Activated CD8-positive, alpha-beta T cell treated with anti-CD3 and anti-CD28 coated beads, Interleukin-2, amount 10 ng/mL, durations not matched to agents 7 days and 5 days (primary cell): ENCODE results near the gene RNF123. TPM values are rescaled to one million over a fixed set of nuclear protein-coding genes. Genes with fewer than 3 reads are reported as not detected.
A peak's percentile ranks its signal among the peaks of the same experiment; 100 is the strongest.

ENCODE experiments used
- ATAC-seq: fragments of 150-1000 bp; cut with Tn5 transposase; one replicate; pipeline ENCODE4 v1.10.0; 2021; ENCODE audit warnings: moderate library complexity
- CTCF ChIA-PET: fragments of 350-600 bp; sonication (Branson Sonifier 250); formaldehyde crosslinking; loops from one replicate; lab custom pipeline; 2021; ENCODE audit warnings: antibody characterized with exemption; lab: Charles Lee
- POLR2A ChIA-PET: fragments of 350-600 bp; sonication (Branson Sonifier 250); formaldehyde crosslinking; loops from one replicate; lab custom pipeline; 2021; ENCODE audit warnings: antibody characterized with exemption; lab: Charles Lee
- DNase-seq: peaks from one replicate; pipeline ENCODE4 v3.0.0-alpha.2; 2020
- H3K27ac Mint-ChIP-seq: one replicate; pipeline ENCODE4 v1.8.0; 2021; ENCODE audit warnings: mild to moderate bottlenecking, mixed read lengths
- H3K27me3 Mint-ChIP-seq: one replicate; pipeline ENCODE4 v1.8.0; 2021; ENCODE audit warnings: low read depth, mixed read lengths
- H3K36me3 Mint-ChIP-seq: one replicate; pipeline ENCODE4 v1.8.0; 2021; ENCODE audit warnings: low read depth, mixed read lengths
- H3K4me1 Mint-ChIP-seq: one replicate; pipeline ENCODE4 v1.8.0; 2021; ENCODE audit warnings: low read depth, mixed read lengths
- H3K4me3 Mint-ChIP-seq: one replicate; pipeline ENCODE4 v1.8.0; 2021; ENCODE audit warnings: mild to moderate bottlenecking, mixed read lengths
- H3K9me3 Mint-ChIP-seq: one replicate; pipeline ENCODE4 v1.8.0; 2022; ENCODE audit warnings: mixed read lengths; ENCODE audit not compliant: insufficient read depth
- total RNA-seq, 2 experiments: library from RNA; stranded (reverse); gene quantifications; one replicate each; pipeline ENCODE4 v1.2.3, GENCODE V29; 2021

The RNF123 gene
- total RNA-seq, 2 experiments from 2014 or later, result 36.3 to 45.8 TPM

DNA sequence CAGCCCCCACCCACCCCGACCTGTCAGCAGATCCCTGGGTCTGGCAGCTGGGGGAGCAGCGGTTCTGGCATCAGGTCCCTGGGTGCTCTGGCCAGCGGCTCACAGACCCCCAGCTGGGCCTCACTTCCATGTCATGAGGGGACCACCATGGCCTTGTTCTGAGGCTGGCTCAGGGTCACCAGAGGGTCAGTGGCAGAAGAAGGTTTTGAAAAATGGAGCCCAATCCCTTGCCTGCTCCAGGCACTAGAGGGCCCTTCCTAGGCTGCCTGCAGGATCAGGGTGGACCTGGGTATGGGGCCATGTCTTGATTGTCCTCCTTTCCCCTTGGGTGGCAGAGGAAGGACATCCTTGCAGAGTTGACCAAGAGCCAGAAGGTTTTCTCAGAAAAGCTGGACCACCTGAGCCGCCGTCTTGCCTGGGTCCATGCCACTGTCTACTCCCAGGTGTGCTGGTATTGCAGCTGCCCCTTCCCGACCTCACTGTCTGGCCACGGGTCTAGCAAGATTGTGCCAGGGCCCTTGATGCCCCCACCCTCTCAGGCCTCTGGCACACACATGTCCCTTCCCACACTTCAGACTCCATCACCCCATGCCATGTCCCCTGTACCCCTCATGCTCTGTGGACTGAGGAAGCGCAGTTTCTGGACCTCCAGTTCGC is 17.2 kb downstream of the RNF123 start:
- ChIA-PET POLR2A (no interaction called here), CTCF (no interaction called here)
- Mint-ChIP-seq H3K27ac (no peak overlapping the region), H3K27me3 (no peaks in the 10 kb centered on the region), H3K36me3 (peaks cover 7% of the 10 kb centered on the region), H3K9me3 (no peaks in the 10 kb centered on the region), H3K4me3 (no peak overlapping the region), H3K4me1 (peaks cover 11% of the 10 kb centered on the region)
- ATAC-seq (no peak), DNase-seq (no peak)

DNA sequence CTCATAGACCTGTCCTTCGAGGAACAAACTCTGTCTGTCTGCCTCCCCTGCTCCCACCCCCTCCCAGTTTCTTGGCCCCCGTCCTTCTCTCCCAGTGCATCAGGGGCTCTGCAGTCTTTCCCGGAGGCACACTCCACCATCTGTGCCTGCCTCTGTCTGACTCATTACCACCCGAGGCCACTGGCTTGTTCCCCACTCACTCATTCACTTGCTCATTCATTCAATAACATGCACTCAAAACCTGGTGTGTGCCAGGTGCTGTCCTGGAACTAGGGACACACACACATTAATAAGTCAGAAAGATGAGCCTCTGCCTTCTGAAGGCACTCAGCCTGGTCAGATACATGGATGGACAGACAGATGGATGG is 17.7 kb downstream of the RNF123 start:
- CTCF ChIA-PET, result no interaction called here
- no peak for DNase-seq
- H3K4me3 Mint-ChIP-seq, result no peak overlapping the region

DNA sequence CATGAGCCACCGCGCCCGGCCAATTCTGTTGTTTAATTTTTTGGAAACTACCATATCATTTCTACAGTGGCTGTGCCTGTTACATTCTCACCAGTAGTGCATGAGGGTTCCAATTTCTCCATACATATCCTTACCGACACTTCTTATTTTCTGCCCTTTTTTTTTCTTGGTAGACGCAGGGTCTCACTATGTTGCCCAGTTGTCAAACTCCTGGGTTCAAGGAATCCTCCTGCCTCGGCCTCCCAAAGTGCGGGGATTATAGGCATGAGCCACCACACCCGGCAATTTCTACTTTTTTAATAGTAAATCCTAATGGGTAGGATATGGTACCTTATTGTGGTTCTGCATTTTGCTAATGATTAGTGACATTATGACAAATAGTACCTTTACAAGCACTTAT is 20.5 kb downstream of the RNF123 start:
- no peak overlapping the region for H3K27ac Mint-ChIP-seq
- H3K4me3 Mint-ChIP-seq, result no peak overlapping the region
- no peak for DNase-seq
- peaks cover 3% of the 10 kb centered on the region for H3K36me3 Mint-ChIP-seq
- no peaks in the 10 kb centered on the region for H3K27me3 Mint-ChIP-seq
- peaks cover 31% of the 10 kb centered on the region for H3K4me1 Mint-ChIP-seq
- H3K9me3 Mint-ChIP-seq, result no peaks in the 10 kb centered on the region
- POLR2A ChIA-PET, result no interaction called here
- no peak for ATAC-seq
- CTCF ChIA-PET, result no interaction called here

More for the DNA sequence above, 17.7 kb downstream of the RNF123 start:
- POLR2A ChIA-PET, result no interaction called here
- Mint-ChIP-seq H3K4me1 (peaks cover 16% of the 10 kb centered on the region), H3K27ac (no peak overlapping the region), H3K36me3 (peaks cover 7% of the 10 kb centered on the region), H3K9me3 (no peaks in the 10 kb centered on the region), H3K27me3 (no peaks in the 10 kb centered on the region)
- no peak for ATAC-seq

DNA sequence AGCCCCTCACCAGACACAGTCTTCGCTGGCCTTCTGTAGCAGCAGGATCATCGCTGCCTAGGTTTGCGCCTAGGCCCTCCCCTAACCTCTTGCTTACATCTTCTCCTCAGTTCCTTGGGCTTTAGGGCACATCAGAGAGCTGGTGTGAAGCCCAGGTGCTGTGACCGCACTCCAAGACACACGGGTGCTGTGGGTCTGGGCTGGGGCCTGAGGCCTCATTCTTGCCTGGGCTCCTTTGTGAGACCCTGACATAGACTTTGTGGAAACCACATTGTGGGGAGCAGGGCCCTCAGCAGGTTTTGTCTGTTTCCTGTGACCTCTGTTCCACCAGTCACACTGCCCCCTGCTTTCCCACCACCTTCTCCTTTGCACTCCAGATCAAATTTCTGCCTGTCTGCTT is 22.1 kb downstream of the RNF123 start:
- Mint-ChIP-seq H3K9me3 (no peaks in the 10 kb centered on the region), H3K4me1 (peaks cover 31% of the 10 kb centered on the region), H3K4me3 (no peak overlapping the region), H3K27me3 (no peaks in the 10 kb centered on the region), H3K36me3 (peaks cover 3% of the 10 kb centered on the region), H3K27ac (peak overlapping the region; percentile 74)
- peak; percentile 36 for ATAC-seq
- peak; percentile 38 for DNase-seq
- ChIA-PET POLR2A (interaction anchor here (0.8 kb wide), 1 partner anchor 11 kb away, joined by 4 read pairs; no protein-coding TSS in a partner anchor), CTCF (interaction anchor here (1.3 to 3.1 kb wide), 2 partner anchors 9 to 128 kb away, joined by 4 to 19 read pairs; no protein-coding TSS in a partner anchor)

DNA sequence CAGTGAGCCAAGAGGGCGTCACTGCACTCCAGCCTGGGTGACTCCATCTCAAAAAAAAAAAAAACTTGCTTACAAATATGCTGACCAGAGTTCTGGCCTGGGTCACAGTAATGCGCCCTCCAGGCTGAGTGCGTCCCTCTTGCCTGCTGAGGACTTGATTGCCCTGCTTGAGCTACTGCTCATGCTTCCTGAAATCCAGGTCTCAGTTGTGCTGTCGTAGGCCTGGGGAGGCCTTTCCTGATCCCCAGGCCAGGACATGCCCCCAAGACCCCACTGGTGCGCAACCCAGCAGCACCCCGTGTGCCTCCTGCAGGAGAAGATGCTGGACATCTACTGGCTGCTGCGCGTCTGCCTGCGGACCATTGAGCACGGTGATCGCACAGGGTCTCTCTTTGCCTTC is 22.8 kb downstream of the RNF123 start:
- Mint-ChIP-seq H3K36me3 (peaks cover 3% of the 10 kb centered on the region), H3K4me3 (no peak overlapping the region), H3K9me3 (no peaks in the 10 kb centered on the region), H3K27me3 (no peaks in the 10 kb centered on the region), H3K4me1 (peaks cover 31% of the 10 kb centered on the region), H3K27ac (peak overlapping the region; percentile 27)
- DNase-seq (no peak), ATAC-seq (no peak)
- CTCF ChIA-PET, result interaction anchor here (1.4 to 3.1 kb wide), 3 partner anchors 10 to 173 kb away, joined by 3 to 19 read pairs (median 4); no protein-coding TSS in a partner anchor
- POLR2A ChIA-PET, result interaction anchor here (0.8 to 1.6 kb wide), 4 partner anchors 9 to 74 kb away, joined by 3 to 13 read pairs (median 4); partner anchors contain the start of genes GMPPB and IP6K1

DNA sequence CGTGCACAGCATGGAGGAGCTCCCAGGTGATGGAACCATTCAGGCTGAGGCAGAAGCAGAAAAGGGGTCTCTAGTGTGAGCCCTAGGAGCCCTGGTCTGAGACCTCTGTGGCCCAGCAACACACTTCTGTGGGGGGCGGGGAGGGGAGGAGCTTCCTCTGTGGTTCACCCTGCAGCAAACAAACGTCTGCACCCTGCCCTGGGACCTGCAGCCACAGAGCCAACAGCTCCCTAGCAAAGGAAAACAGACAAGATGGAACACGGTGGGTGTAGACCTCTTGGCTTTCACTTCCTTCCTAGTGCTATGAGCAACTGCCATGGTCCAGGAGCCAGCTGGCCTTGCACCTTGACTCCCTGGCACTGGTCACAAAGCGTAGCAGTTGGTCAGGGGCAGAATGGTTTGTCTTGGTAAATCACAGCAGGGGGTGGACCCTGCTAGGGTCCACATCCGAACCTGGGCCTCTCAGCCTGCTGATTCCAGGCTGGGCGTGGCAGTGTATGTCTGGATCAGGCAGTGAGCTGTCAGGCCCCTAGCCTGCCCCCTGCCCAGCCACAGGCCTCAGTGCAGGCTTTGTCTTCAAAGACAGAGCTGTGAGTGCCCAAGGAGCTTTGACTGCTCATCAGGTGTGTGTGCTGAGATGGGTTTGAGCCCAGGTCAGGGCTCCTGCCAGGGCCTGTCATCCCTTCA is 23.4 kb downstream of the RNF123 start:
- H3K36me3 Mint-ChIP-seq, result peaks cover 3% of the 10 kb centered on the region
- peaks cover 31% of the 10 kb centered on the region for H3K4me1 Mint-ChIP-seq
- ATAC-seq (peak; percentile 39), DNase-seq (peak; percentile 60)
- ChIA-PET CTCF (interaction anchor here (1.4 to 3.1 kb wide), 3 partner anchors 11 to 173 kb away, joined by 3 to 19 read pairs (median 4); no protein-coding TSS in a partner anchor), POLR2A (interaction anchor here (1.1 to 1.6 kb wide), 3 partner anchors 8 to 73 kb away, joined by 3 to 13 read pairs (median 4); partner anchors contain the start of genes GMPPB and IP6K1)
- no peaks in the 10 kb centered on the region for H3K9me3 Mint-ChIP-seq
- no peaks in the 10 kb centered on the region for H3K27me3 Mint-ChIP-seq
- peak overlapping the region; percentile 72 for H3K27ac Mint-ChIP-seq
- H3K4me3 Mint-ChIP-seq, result no peak overlapping the region

DNA sequence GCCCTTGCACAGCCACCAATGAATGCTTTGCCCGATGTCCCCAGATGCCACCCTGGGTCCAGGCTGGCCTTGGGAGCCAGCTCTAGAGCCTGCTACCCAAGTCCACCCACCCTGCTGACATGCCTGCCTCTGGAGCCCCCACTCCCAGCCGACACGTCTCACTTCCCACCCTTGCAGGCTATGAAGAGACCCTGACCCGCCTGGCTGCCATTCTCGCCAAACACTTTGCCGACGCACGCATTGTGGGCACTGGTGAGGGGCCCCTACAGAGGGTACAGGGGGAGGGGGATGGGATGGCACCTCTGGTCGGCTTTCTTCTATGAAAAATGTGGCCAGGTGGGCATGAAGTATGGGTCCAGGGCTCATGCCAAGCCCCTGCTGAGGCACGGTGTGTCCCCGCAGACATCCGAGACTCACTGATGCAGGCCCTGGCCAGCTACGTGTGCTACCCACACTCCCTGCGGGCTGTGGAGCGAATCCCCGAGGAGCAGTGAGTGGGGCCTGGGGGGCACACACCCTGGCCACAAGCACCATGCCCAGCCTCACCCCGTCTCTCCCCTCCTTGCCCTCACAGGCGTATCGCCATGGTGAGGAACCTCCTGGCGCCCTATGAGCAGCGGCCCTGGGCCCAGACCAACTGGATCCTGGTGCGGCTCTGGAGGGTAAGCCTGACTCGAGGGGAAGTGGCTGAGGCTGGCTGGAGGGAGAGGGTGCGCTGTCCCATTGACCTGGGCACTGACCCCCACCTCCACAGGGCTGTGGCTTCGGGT is 24.2 kb downstream of the RNF123 start:
- DNase-seq (no peak), ATAC-seq (no peak)
- Mint-ChIP-seq H3K9me3 (no peaks in the 10 kb centered on the region), H3K36me3 (peaks cover 4% of the 10 kb centered on the region), H3K27ac (no peak overlapping the region), H3K4me1 (peaks cover 35% of the 10 kb centered on the region), H3K4me3 (no peak overlapping the region), H3K27me3 (no peaks in the 10 kb centered on the region)
- ChIA-PET CTCF (interaction anchor here (1.4 to 3.1 kb wide), 3 partner anchors 11 to 174 kb away, joined by 3 to 19 read pairs (median 4); no protein-coding TSS in a partner anchor), POLR2A (interaction anchor here (1.5 to 1.6 kb wide), 2 partner anchors 8 to 10 kb away, joined by 4 to 13 read pairs; partner anchors contain the start of gene GMPPB)

DNA sequence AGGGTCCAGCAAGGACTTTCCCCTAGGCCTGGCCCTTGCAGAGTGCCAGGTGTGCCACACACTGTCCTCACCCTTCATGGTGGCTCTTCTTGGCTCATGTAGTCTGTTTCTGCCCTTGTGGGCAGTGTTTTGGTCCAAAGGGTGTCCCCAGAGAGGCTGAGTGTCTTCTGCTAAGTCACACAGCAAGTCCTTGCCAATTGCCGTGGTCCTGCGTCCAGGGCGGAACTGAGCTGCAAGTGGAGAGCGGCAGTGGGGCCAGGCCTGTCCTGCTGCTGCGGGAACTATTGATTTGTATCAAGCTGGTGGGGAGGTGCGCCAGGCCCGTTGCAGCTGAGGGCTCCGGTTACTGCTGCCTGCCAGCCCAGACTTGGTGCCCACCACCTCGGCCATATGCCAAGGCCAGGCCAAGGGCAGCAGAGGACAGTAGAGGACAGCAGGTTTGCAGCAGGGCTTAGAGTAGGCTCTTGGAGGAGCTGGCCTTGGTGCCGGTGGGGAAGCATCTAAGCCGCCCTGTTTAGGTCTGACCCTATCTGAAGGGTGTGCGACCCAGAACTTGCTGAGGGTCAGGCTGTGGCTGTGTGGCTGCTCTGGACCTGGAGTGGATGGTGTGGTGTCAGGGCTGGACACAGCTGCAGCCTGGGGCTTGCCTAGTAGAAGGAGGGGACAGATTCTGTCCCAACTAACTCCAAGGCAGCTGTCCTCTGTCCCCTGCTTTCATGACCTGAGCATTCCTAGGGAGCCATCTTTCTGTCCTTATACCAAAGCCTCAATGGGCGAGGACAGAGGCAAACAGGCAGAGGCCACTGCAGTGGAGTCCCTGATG is 25.6 kb downstream of the RNF123 start:
- Mint-ChIP-seq H3K4me1 (peaks cover 47% of the 10 kb centered on the region), H3K36me3 (peaks cover 9% of the 10 kb centered on the region), H3K27ac (no peak overlapping the region), H3K9me3 (no peaks in the 10 kb centered on the region), H3K27me3 (no peaks in the 10 kb centered on the region), H3K4me3 (no peak overlapping the region)
- ChIA-PET CTCF (interaction anchor here (0.7 kb wide), 1 partner anchor 175 kb away, joined by 3 read pairs; no protein-coding TSS in a partner anchor), POLR2A (interaction anchor here (0.6 kb wide), 1 partner anchor 14 kb away, joined by 3 read pairs; no protein-coding TSS in a partner anchor)
- no peak for DNase-seq
- ATAC-seq, result no peak

DNA sequence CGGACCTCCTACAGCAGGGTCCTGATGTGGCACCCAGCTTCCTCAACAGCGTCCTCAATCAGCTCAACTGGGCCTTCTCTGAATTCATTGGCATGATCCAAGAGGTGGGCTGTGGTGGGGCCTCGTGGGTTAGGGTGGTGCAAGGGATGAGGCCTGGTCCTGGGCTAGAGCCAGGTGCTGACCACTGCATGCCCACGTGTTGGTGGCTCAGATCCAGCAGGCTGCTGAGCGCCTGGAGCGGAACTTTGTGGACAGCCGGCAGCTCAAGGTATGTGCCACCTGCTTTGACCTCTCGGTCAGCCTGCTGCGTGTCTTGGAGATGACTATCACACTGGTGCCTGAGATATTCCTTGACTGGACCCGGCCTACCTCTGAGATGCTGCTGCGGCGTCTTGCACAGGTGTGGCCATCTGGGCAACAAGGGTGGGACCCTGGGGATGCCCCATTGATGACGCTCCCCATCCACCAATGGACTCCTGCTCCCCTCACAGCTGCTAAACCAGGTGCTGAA is 26.3 kb downstream of the RNF123 start:
- ATAC-seq, result no peak
- Mint-ChIP-seq H3K27ac (no peak overlapping the region), H3K4me3 (no peak overlapping the region), H3K4me1 (peaks cover 52% of the 10 kb centered on the region), H3K36me3 (peaks cover 14% of the 10 kb centered on the region), H3K27me3 (no peaks in the 10 kb centered on the region), H3K9me3 (no peaks in the 10 kb centered on the region)
- DNase-seq, result no peak
- ChIA-PET POLR2A (no interaction called here), CTCF (no interaction called here)

DNA sequence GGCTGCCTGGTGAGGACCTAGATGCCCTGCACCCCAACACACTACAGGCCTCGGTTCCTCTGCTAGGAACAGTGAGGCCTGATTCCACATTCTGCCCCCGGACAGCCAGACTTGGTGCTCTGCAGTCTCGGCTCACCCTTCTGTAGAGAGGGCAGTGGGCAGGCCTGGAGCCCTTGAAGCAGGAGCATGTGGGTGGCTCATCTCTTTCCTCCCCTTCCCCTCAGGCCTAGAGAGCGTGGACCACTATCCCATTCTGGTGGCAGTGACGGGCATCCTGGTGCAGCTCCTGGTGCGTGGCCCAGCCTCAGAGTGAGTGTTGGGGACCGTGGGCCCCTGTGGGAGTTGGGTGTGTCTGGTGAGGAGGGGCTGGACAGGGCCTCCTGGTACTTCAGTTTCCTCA is 26.8 kb downstream of the RNF123 start:
- Mint-ChIP-seq H3K36me3 (peaks cover 19% of the 10 kb centered on the region), H3K27ac (no peak overlapping the region), H3K9me3 (no peaks in the 10 kb centered on the region), H3K4me3 (no peak overlapping the region), H3K4me1 (peaks cover 47% of the 10 kb centered on the region), H3K27me3 (no peaks in the 10 kb centered on the region)
- no peak for ATAC-seq
- DNase-seq, result no peak
- CTCF ChIA-PET, result no interaction called here
- POLR2A ChIA-PET, result no interaction called here
